ENCODE measurements around the gene LSG1.

LSG1 gene

GRCh38 chr3:194671900-194672808, at the start of gene LSG1:
TSS of gene LSG1 (minus strand) at chr3:194672191. CDS start at chr3:194672162, 29 bp downstream.
- DNase-seq: peak; percentile 85

GRCh38 chr3:194720048-194720447, 48.1 kb upstream of the LSG1 start:
- DNase-seq: no peak

GRCh38 chr3:194718079-194718478, 46.1 kb upstream of the LSG1 start:
- DNase-seq: no peak

- DNase-seq: peak; percentile 21
These were observed 43.2 kb upstream of the LSG1 start for GRCh38 chr3:194715022-194715800.

- DNase-seq: no peak
These were observed 42.6 kb upstream of the LSG1 start for GRCh38 chr3:194714564-194714963.

DNA sequence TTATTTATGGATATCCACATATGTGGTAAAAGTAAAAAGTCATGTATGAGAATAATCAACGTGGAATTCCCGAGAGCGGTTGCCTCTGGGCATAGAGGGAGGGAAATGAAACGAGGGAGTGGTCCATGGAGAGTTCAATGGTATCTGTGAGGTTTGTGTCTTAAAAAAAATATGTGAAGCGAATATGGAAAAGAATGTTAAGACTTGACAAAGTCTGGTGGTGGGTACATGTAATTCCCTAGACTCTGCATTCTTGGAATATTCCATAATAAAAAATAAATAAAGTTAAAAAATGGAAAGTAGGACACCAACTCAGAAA, 42.1 kb upstream of the LSG1 start:
- no peak for DNase-seq

- DNase-seq: no peak
These were observed 41.5 kb upstream of the LSG1 start for GRCh38 chr3:194713299-194714136.

GRCh38 chr3:194711913-194712312, 39.9 kb upstream of the LSG1 start:
- no peak for DNase-seq

DNA sequence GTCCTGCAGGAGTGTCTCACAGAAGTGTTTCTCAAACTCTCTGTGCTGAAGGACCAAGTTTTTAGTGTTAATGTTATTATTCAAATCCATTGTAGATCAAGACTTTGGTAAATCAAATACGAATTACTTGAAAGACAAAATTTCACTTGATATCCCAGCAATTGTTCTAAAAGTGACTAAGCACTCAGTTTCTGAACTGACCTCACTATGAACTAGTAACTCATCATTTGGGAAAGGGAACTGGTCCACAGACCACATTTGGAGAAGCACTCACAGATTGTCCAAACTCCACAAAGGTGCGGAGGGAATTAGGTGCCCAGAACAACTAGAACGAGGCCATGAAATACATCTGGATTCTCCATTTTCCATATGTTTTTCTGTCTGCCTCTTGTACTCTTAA, 39.3 kb upstream of the LSG1 start:
- no peak for DNase-seq

GRCh38 chr3:194707147-194707540, 35.2 kb upstream of the LSG1 start:
- no peak for DNase-seq

DNA sequence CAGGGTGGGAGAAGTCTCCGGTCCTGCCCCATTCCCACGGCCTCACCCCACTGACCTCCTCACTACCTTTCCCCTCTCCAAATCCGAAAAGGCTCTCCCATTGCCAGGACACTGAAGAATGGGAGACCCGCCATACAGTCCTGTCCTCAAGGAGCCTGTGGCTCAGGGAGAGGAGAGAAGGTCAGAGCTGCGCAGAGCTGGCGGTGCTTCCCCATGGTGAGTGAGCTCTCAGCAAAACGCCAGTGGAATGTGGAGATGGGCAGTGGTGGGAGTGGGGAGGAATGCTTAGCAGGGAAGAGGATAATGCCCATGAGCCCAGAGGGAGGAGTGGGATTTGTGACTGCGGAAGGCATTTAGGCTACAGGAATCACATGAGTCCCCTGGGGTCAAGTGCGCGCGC, 33.8 kb upstream of the LSG1 start:
- no peak for DNase-seq

DNA sequence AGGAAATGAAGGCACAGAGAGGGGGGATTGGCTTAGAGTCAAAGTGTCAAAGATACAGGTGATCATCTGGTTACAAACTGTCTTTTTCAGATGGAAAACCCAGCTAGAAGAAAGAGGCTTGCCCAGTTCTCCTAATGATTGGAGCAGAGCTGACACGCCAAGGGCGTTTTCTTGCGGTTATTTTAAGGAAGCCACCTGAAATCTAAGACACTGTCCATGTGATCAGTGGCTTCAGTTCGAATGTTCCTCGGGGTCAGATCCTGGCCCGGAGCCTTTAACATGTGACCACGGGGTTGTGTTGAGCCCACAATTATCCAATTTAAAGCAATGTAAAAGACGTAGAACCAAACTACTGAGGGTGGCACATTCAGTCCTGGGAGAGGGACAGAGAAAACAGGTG, 33.2 kb upstream of the LSG1 start:
- DNase-seq: no peak

GRCh38 chr3:194702545-194702944, 30.6 kb upstream of the LSG1 start:
- DNase-seq: no peak

DNA sequence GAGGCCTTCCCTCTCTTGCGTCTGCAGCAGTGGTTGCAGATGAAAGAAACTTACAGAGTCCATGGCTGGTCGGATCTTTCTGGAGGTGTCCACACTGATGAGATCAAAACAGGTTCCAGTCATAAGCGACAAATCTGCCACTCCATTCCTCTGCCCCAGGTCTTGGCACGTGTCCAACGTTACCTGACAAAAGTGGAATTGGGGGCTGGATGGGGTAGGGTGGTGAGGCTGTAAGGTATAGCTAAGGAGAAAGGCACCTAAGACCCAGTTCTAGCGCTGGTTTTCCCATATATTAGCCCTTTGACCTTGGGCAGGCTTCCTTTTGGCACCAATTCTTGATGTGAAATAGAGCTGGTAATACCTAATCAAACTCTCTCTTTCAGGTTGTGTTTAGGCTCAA, 24.7 kb upstream of the LSG1 start:
- DNase-seq: no peak

DNA sequence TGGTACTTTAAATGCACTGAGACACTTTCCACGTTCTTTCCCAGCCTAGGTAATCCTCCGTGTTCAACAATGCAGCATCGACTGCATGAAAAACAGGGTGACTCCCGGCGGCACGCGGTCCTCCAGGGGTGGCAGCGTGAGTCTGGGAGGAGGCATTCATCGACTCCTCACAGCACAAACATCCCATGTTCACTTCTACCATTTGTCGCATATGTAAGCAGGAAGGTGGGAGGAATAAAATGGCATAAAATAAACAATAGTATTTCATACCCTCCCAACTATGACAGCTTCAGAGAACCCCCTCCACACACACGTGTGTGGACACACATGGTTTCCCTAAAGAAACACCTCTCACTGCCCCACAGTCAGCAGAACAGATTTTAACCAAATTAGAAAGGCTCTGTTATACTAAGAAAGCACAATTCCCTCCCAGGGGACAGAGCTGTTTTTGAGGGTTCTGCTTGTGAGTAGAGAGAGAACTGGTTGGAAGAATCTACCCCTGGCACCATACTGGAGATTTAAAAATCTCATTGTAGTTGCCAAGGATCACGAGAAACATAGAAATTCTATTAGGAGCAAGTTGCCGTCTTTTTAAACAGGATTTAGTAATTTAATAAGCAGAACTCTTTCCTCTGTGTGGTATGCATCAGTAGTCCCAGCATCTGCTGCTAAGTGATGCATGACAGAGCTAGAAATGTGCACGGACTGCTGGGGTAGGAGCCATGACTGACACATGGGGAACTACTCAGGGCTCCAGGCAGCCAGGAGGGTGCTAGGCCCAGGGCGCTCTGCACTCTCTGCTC, 19.7 kb upstream of the LSG1 start:
- DNase-seq: no peak

DNA sequence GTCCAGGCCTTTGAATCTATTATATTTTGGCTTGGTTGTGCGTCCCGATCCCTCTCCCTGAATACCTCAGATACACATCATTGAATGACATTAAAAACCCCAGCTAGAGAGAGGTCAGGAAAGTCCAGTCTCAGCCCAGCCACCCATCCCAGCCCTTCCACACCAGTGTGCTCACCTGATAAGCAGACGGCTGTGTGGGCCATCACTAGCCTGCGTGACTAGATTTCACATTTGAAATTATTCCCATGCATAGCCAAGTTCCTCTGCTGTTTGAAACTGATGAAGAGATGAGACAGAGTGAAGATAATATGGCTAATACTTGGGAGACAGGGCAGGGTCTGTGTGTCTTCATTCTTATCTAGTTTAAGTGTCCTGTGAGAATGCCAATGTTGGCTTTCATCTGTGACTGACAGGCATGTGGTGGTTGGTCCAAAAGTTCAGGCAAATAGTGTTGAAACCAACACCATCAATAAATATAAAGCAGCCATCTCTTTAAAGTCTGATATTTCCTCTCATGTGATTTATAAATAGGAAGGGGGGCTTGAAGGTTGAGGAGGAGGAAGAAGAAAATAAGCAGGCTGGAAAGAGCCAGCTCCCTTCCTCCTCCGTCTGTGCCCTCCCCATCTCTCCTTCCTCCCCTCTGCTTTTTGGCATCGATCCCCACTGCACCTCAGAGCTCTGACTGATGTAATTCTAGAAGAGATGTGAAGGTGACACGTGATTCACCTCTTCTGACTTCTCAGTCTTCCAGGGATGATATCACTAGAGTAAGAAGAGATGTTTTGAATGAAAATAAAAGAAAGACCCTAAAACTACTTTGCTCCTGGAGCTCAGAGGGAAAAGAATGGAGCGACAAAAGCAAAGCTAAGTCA, 18.7 kb upstream of the LSG1 start:
- no peak for DNase-seq

GRCh38 chr3:194689493-194689944, 17.5 kb upstream of the LSG1 start:
- DNase-seq: no peak

DNA sequence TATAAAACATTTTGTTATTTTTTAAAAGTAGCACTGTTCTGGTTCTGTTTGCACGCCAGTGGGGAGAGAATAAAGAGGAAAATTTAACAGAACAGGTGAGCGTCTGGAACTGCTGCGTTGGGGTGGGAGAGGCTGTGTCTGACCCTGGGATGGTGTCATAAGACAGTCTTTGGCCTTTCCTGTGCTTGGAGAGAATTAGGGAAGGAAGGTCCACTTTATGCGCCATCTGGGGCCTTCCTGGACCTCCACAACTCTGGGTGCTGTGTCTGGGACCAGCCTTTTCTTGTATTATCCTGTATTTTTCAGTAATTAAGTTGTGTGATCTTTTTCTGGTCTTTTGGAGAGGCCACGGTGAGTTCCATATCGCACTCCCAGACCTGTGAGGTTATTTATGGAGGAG, 17.0 kb upstream of the LSG1 start:
- DNase-seq: no peak

- no peak for DNase-seq
These were observed 16.3 kb upstream of the LSG1 start for GRCh38 chr3:194688200-194688740.

- DNase-seq: peak; percentile 31
These were observed 15.7 kb upstream of the LSG1 start for GRCh38 chr3:194687638-194688199.

All from NK-92 treated with Interleukin-12 subunit alpha and Interleukin-12 subunit beta, amount 100 ng/mL, for 24 hours (cell line).